GM13976 (cell line): ENCODE results near the gene TMEM244.
"Not testable (repeated sequence)": the region's sequence is repeated elsewhere in the genome, so short reads cannot be mapped to it uniquely, and the experiment has no call there.

ENCODE experiments used
- DNase-seq: peaks from one replicate; pipeline ENCODE4 v3.0.0; 2012; ENCODE audit warnings: low spot score
- CTCF ChIP-seq: IDR thresholded peaks from 2 replicates; pipeline ENCODE4 v1.5.1; 2012; ENCODE audit warnings: borderline replicate concordance, mild to moderate bottlenecking; ENCODE audit not compliant: insufficient read depth; ENCODE audit errors: extremely low read depth, missing control alignments, control extremely low read depth
- in situ Hi-C: fragments of 300-500 bp; cut with MboI; formaldehyde crosslinking; loops from one replicate; pipeline ENCODE4 v1.12.0; 2022; ENCODE audit warnings: low sequenced_read_pairs, mixed read lengths, inconsistent platforms; ENCODE audit not compliant: unreplicated experiment

The TMEM244 gene

DNA sequence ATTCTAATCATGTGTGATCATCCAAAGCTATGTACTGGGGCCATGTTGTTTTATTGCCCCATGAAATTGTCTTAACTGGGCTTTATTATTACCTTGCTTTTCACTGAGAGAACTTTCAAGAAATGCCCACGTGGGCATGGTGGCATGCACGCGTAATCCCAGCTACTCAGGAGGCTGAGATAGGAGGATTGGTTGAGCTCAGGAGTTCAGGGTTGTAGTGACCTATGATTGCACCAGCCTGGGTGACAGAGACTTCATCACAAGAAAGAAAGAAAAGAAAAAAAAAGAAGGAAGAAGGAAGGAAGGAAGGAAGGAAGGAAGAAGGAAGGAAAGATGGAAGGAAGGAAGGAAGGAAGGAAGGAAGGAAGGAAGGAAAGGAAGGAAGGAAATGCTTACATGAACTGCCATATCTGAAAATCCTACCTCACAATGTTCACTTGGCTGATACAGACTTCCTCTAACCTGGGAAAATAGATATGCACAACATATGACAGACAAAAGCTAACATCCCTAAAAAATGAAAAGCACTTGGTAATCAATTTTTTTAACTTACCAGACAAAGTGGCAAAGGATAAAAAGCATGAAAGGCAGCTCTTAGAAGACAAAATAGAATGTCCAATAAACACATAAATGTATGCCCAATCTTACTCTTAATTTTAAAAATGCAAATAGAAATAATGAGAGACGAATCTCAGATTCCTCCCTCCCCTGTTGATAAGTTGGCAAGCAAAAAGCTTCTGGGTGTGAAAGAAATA is 25.5 kb upstream of the TMEM244 start:
- in situ Hi-C loops, result no loop called here
- DNase-seq, result no peak
- TF ChIP-seq CTCF, result no peak

DNA sequence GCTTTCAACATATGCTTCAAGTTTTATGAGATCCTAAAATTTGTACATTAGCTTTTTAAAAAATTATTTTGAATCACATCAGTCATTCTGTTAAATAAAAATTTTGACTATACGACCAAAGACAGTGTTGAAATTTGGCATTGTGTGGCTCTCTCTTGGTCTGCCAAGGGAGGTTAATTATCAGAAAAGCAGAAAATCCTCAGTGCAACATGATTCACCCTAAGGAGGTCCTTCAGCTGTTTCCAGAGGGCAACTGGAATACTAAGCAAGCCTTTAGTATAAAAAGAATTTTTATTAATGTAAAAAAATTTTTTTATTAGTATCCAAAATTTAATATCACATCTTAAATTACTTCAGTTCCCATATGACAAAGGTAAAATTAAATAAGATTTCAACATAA is 23.1 kb upstream of the TMEM244 start:
- TF ChIP-seq CTCF, result no peak
- in situ Hi-C loops, result no loop called here
- DNase-seq, result no peak

DNA sequence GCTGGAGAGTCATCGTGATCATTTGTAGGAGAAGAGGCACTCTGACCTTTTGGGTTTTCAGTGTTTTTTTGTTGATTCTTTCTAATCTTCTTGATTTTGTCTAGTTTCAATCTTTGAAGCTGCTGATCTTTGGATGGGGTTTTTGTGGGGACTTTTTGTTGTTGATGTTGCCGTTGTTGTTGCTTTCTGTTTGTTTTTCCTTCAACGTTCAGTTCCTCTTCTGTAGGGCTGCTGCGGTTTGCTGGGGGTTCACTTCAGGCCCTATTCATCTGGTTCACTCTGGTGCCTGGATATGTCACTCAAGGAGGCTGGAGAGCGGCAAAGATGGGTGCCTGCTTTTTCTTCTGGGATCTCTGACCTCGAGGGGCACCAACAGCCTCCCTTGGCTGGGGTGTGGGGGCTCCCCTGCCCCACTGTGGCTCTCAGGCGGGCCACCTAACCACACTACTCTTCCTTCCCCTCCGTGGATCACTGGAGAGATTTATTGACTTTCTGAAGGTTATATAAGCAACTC is 21.5 kb upstream of the TMEM244 start:
- no peak for DNase-seq

DNA sequence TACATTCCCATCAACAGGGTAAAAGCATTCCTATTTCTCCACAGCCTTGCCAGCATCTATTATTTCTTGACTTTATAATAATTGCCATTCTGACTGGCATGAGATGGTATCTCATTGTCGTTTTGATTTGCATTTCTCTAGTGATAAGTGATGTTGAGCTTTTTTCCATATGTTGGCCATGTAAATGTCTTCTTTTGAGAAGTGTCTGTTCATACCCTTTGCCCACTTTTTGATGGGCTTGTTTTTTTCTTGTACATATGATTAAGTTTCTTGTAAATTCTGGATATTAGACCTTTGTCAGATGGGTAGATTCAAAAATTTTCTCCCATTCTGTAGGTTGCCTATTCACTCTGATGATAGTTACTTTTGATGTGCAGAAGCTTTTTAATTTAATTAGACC is 16.8 kb upstream of the TMEM244 start:
- DNase-seq, in situ Hi-C loops: not testable (repeated sequence)

More for the DNA sequence above, 21.5 kb upstream of the TMEM244 start:
- in situ Hi-C loops, result no loop called here
- TF ChIP-seq CTCF, result no peak

- no peak for DNase-seq
- in situ Hi-C loops, result no loop called here
- no peak for TF ChIP-seq CTCF
Measured at GRCh38 chr6:129875610-129876520, 14.8 kb upstream of the TMEM244 start.

GRCh38 chr6:129874837-129875236 is 13.7 kb upstream of the TMEM244 start:
- DNase-seq, result no peak
- TF ChIP-seq CTCF, result no peak
- in situ Hi-C loops, result no loop called here

DNA sequence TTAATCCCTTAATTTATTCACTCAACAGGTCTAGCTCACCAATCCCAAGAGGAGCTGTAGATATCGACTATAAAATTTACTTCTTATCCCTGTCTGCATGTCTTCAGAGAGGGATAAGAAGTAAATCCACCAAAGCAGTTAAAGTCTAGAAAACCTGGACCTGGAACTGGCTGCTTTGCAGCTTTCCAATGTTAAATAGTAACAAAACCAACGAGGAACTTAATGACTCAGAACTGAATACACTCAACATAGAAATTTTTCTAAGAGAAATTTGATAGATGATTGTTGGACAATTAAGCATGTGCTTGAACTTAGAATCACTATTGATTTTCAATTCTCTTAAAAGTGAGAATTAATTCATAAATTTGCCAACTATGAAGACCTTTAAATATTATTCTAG is 11.5 kb upstream of the TMEM244 start:
- DNase-seq, result no peak
- in situ Hi-C loops, result no loop called here
- TF ChIP-seq CTCF, result no peak
